Thyroid gland (tissue), 4 donors: ENCODE results near the gene PPP1R9A. TPM values are rescaled to one million over a fixed set of nuclear protein-coding genes. Genes with fewer than 3 reads are reported as not detected.

Experiments
- DNase-seq, 2 donors: peaks; one replicate each; pipeline ENCODE4 v3.0.0-alpha.2; 2019
- H3K27ac ChIP-seq, 3 donors: fragments of 200-600 bp; sonication (generic); 1 replicate in 2 of 3; 2 replicates in 1 of 3; pipeline ENCODE4 v1.5.1; 2016 to 2019; ENCODE audit warnings: mild to moderate bottlenecking in 1 of 3, moderate library complexity in 1 of 3
- H3K27me3 ChIP-seq: fragments of 200-600 bp; sonication (generic); one replicate; pipeline ENCODE4 v1.5.1; 2019
- H3K36me3 ChIP-seq, 2 donors: fragments of 200-600 bp; sonication (generic); one replicate each; pipeline ENCODE4 v1.5.1; 2016 to 2019
- H3K4me1 ChIP-seq, 2 donors: fragments of 200-600 bp; sonication (generic); one replicate each; pipeline ENCODE4 v1.5.1; 2017 to 2019
- H3K4me3 ChIP-seq, 3 donors: fragments of 200-600 bp; sonication (generic); replicated peaks in 1 of 3; 1 replicate in 2 of 3; 2 replicates in 1 of 3; pipeline ENCODE4 v1.5.1; 2016; ENCODE audit warnings: mild to moderate bottlenecking in 1 of 3
- H3K9me3 ChIP-seq: fragments of 200-600 bp; sonication (generic); one replicate; pipeline ENCODE4 v1.5.1; 2017
- CTCF ChIP-seq, 6 experiments: fragments of 200-600 bp in 3 of 6; fragments of 450-650 bp in 3 of 6; sonication (generic) in 3 of 6; IDR thresholded peaks; one replicate each; pipeline ENCODE4 v1.5.1; 2016 to 2019; ENCODE audit warnings: antibody characterized with exemption in 6 of 6, mild to moderate bottlenecking in 2 of 6, inconsistent platforms in 1 of 6, moderate library complexity in 1 of 6
- POLR2A ChIP-seq, 2 donors: fragments of 450-650 bp; IDR thresholded peaks; one replicate each; pipeline ENCODE4 v1.6.1; 2017; ENCODE audit warnings: antibody characterized with exemption in 2 of 2, mild to moderate bottlenecking in 2 of 2, moderate library complexity in 1 of 2
- WGBS, 2 donors: methylation state at CpG; one replicate each; pipeline ENCODE4 v1.1.5; 2017; 5-methylcytosine and 5-hydroxymethylcytosine counted together
- intact Hi-C: fragments of 100-400 bp; cut with DNase I; formaldehyde crosslinking; loops from one replicate; pipeline ENCODE4 v1.15.1; 2023
- total RNA-seq, 4 donors: library from RNA; depleted of rRNA; stranded (reverse); fragments of >200 nt; gene quantifications; one replicate each; pipeline ENCODE4 v1.2.3, GENCODE V29; 2016

The PPP1R9A gene
- total RNA-seq, 4 donors from 2014 or later = 38.8 to 89.6 (median 45.5) TPM

- intact Hi-C loops = no loop called here
- peak; percentile 33 to 36 for DNase-seq
- Histone ChIP-seq H3K4me3 (no peak overlapping the region), H3K36me3 (no peaks in the 10 kb centered on the region), H3K27ac (peak overlapping the region in 1 of 3 donors; percentile 9), H3K27me3 (no peaks in the 10 kb centered on the region), H3K9me3 (no peaks in the 10 kb centered on the region), H3K4me1 (peaks cover 0 to 9% of the 10 kb centered on the region in 2 donors)
- TF ChIP-seq POLR2A (IDR thresholded peaks at IDR 0.05) (no peak), CTCF (IDR thresholded peaks at IDR 0.05) (no peak)
- WGBS, 2 donors = 39 to 44% methylated on average over 4 of the region's 4 CpGs
Observed at GRCh38 chr7:95059842-95060313, 152.5 kb downstream of the PPP1R9A start.

GRCh38 chr7:95062901-95063300 is 155.5 kb downstream of the PPP1R9A start:
- intact Hi-C loops = no loop called here
- Histone ChIP-seq H3K4me3 (no peak overlapping the region), H3K4me1 (peaks cover 0 to 9% of the 10 kb centered on the region in 2 donors), H3K27me3 (no peaks in the 10 kb centered on the region), H3K9me3 (no peaks in the 10 kb centered on the region), H3K36me3 (no peaks in the 10 kb centered on the region), H3K27ac (no peak overlapping the region)
- TF ChIP-seq POLR2A (IDR thresholded peaks at IDR 0.05) = no peak
- TF ChIP-seq CTCF (IDR thresholded peaks at IDR 0.05) = no peak
- no peak for DNase-seq

- TF ChIP-seq POLR2A (IDR thresholded peaks at IDR 0.05) (no peak), CTCF (IDR thresholded peaks at IDR 0.05) (no peak)
- intact Hi-C loops = no loop called here
- Histone ChIP-seq H3K27me3 (no peaks in the 10 kb centered on the region), H3K36me3 (no peaks in the 10 kb centered on the region), H3K4me1 (peaks cover 0 to 4% of the 10 kb centered on the region in 2 donors), H3K9me3 (no peaks in the 10 kb centered on the region), H3K4me3 (no peak overlapping the region), H3K27ac (no peak overlapping the region)
- DNase-seq = no peak
- WGBS, 2 donors = 76 to 79% methylated on average over 6 of the region's 6 CpGs
Observed at GRCh38 chr7:95066737-95067530, 159.5 kb downstream of the PPP1R9A start.

GRCh38 chr7:95088536-95089215 is 181.3 kb downstream of the PPP1R9A start:
- H3K9me3 ChIP-seq = no peaks in the 10 kb centered on the region
- H3K27me3 ChIP-seq = no peaks in the 10 kb centered on the region
- no peak overlapping the region for H3K27ac ChIP-seq
- TF ChIP-seq POLR2A (IDR thresholded peaks at IDR 0.05) (no peak), CTCF (IDR thresholded peaks at IDR 0.05) (no peak)
- no peak overlapping the region for H3K4me3 ChIP-seq
- H3K4me1 ChIP-seq = no peaks in the 10 kb centered on the region
- H3K36me3 ChIP-seq = no peaks in the 10 kb centered on the region
- 52 to 56% methylated on average over 4 of the region's 4 CpGs for WGBS, 2 donors
- intact Hi-C loops = no loop called here
- DNase-seq = no peak
